Measurements from ENCODE around the gene SPTB.

GRCh38 chr14:64789696-64790095 is 90.0 kb downstream of the SPTB start:
- no peak for TF ChIP-seq CTCF (IDR thresholded peaks at IDR 0.05)
- TF ChIP-seq POLR2A (IDR thresholded peaks at IDR 0.05): no peak

Measured in esophagus squamous epithelium (tissue), 4 donors.